NCI-H2196 (cell line): ENCODE results near the gene PML.
"Not testable (repeated sequence)": the region's sequence is repeated elsewhere in the genome, so short reads cannot be mapped to it uniquely, and the experiment has no call there.

ENCODE experiments used
- DNase-seq: peaks from one replicate; lab custom pipeline; 2025; ENCODE audit not compliant: unreplicated experiment; lab: John Stamatoyannopoulos, UW

Gene PML

DNA sequence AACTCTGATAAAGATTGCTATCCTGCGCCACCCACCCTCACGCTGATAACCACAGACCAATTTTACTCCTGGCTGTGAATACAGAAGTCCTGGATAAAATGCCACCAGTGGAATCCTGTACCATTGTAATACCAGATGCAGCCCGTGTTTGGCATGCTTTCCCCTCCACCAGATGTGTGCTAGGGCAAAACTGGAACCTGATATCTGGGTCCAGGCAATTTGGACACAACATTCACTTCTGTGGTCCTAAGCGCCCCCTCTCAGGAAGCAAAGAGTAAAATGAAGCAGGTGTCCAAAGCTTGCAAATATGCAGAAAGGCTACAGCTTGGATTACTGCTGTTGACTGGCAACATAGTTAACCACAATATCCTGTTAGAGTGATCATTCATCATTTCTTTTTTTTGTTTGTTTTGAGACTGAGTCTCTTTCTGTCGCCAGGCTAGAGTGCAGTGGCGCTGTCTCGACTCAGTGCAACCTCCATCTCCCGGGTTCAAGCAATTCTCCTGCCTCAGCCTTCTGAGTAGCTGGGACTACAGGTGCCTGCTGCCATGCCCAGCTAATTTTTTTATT, 35.4 kb upstream of the PML start:
- DNase-seq, result no peak

DNA sequence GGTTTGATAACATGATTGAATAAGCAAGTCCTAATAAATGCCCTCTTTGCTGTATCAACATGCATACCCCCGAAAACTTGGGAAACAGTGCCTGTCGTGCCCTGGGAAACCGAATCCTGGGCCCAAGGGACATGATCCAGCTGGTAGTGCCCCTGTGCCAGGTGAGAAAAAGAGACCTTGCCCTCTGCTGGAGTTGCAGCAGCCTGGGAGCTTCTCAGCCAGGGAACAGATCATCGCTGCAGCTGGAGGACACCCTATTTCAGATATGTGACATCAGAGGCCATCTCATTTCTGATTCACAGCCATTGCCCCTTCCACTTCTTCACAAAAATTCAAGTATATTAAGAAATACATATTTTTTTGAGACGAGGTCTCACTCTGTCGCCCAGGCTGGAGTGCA, 34.7 kb upstream of the PML start:
- DNase-seq, result no peak

DNA sequence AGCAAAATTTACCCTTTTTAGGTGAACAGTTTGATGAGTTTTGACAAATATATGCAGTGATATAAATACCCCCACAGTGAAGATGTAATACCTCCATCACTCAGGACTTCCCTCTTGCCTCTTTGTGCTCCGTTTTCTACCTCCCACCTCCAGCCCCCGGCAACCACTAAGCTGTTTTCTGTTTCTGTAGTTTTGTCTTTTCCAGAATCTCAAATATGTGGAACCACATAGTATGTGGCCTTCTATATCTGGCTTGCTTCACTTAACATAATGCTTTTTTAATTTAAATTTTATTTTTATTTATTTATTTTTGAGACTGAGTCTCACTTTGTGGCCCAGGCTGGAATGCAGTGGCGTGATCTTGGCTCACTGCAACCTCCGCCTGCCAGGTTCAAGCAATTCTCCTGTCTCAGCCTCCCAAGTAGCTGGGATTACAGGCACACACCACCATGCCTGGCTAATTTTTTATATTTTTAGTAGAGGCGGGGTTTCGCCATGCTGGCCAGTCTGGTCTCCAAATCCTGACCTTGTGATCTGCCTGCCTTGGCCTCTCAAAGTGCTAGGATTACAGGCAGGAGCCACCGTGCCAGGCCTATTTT, 33.9 kb upstream of the PML start:
- not testable (repeated sequence) for DNase-seq

DNA sequence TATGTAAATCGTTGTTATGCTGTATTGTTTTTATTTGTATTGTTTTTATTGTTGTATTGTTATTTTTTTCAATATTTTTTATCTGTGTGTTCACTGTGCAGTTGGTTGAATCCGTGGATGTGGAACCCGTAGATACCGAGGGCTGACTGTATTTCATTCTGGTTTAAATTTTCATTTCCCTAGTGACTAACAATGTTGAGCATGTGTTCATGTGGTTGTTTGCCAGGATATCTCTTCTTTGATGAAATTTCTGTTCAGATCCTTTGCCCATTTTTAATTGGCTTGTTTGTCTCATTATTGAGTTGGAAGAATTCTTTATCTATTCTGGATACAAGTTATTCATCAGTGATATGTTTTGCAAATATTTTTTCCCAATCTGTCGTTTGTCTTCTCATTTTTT, 32.1 kb upstream of the PML start:
- no peak for DNase-seq

DNA sequence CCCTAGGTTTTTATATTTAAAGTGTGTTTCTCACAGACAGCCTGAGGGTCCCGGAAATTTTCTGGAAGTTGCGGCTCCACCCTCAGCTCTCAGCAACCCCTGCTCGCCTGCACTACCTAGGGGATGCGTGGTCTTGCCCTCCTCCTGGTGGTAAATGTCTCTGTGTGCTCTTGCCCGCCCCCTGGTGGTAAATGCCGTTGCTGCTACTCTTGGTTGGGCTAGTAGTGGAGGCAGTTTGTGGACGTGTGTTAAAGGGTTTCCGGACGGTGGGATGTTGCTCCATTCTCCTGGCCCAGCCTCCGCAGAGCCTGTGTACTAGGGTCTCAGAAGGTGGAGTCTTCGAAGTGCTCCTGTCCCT, 29.8 kb upstream of the PML start:
- peak; percentile 39 for DNase-seq

DNA sequence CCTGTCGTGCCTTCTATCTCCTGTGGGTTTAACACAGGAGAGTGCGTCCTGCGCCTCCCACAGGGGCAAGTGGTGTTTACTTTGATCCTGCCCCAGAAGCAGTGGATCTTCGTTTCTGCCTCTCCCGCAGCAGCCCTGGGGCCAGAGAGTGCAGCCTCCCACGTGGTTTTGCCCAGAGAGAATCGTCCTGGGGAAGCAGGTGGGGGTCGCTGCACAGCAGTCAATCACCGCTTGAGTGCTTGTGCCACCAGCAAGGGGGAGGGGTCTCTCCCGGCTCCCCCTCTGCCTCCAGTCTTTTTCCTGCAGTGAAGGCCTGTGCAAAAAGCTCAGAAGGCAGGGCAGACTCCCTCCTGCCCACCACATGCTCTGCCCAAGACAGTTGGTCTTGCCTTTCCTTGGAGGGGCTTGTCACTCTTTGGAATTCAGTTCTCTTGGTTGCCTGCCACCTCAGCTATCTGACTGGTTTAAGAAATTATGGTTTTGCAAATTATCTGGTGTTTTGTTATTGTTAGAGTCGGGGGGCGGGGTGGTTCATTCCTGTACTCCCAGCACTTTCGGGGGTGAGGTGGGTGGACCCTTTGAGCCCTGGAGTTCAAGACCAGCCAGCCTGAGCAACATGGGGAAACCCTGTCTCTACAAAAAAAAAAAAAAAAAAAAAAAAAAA, 29.3 kb upstream of the PML start:
- DNase-seq, result no peak

DNA sequence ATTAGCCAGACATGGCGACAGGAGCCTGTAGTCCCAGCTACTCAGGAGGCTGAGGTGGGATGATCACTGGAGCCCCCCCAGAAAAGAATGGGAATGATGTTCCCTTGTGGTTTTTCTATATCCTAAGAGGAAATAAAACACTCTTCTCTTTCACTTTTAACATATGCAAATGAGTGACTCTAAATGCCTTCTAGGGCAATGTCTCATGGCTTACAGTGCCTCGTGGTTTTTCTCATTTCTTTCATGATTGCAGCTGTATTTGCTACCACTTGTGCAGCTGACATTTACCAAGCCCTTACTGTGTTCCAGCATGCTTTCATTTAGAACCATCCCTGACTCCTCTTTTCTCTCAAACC, 28.8 kb upstream of the PML start:
- DNase-seq, result no peak

DNA sequence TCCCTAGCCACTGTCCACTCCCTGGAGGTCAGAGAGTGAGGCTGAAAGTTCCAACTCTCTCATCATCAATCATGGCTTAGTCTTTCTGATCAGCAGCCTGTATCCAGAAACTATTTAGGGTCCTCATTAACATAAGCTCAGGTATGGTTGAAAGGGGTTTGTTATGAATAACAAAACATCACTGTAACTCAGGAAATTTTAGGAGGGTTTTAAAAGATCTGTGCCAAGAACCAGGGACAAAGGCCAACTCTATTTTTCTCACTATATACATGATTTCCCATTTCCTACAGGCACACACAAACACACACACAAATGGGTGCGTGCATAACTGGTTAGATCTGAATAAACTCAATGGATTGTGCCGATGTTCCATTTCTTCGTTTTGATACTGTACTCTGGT, 26.1 kb upstream of the PML start:
- no peak for DNase-seq

DNA sequence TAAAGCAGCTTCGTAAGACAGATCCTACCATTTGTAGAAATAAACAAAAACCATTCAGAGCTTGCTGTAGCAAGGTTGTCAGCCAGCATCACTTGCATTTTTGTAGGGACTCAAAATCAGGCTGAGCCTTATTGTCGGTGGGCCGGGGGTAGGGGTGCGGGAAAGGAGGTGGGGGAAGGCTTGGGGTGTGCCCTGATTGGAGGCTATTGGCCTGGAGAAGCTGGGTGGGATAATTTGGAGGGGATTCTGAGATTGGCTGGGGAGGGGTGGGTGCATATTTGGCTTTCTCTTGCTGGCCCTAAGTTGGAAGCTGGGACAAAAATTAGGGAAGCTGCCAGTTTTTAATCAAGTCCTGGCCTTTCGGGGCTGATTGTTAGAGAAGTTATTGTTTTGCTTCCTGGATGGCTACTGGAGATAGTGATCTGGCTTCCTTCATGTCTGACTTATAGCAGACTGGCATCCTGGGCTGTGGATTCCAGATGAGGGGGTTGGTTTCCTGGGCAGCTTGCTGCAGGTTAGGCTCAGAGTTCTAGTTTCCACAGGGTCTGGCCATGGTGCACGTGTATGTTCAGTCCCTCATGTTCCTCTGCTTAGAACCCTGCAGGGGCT, 25.3 kb upstream of the PML start:
- DNase-seq, result no peak

DNA sequence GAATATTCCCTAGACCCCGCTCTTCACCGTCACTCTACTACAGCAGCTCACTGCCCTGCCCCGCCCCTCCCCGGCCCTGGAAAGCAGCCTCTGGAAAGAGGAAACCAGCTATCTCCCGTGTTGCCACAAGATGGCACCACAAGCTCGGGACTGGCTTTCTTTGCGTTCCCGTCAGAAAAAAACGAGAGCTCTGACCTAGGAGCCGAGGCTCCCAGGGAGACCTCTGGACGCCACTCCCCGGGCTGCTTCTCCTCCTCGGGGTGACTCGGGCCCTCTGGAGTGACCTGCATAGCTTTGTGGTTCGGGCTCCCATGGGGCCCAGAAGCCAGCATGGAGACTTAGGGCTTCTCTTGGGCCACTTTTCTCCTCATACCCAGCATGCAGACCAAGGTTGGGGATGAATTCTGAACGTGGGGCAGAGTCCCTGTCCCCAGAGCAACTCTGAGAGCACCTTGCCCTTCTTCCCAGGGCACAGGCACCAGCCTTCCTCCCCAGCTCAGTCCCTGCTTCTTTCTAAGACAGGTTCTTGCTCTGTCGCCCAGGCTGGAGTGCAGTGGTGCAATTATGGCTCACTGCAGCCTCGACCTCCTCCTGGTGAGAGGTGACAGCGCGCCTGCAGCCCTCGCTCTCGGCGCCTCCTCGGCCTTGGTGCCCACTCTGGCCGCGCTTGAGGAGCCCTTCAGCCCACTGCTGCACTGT, 21.4 kb upstream of the PML start:
- peak; percentile 69 for DNase-seq

DNA sequence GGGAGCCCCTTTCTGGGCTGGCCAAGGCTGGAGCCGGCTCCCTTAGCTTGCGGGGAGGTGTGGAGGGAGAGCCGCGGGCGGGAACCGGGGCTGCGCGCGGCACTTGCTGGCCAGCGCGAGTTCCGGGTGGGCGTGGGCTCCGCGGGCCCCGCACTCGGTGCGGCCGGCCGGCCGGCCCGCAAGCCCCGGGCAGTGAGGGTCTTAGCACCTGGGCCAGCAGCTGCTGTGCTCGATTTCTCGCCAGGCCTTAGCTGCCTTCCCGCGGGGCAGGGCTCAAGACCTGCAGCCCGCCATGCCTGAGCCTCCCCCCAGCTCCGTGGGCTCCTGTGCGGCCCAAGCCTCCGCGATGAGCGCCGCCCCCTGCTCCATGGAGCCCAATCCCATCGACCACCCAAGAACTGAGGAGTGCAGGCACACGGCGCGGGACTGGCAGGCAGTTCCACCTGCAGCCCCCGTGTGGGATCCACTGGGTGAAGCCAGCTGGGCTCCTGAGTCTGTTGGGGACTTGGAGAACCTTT, 20.8 kb upstream of the PML start:
- DNase-seq, result not testable (repeated sequence)

DNA sequence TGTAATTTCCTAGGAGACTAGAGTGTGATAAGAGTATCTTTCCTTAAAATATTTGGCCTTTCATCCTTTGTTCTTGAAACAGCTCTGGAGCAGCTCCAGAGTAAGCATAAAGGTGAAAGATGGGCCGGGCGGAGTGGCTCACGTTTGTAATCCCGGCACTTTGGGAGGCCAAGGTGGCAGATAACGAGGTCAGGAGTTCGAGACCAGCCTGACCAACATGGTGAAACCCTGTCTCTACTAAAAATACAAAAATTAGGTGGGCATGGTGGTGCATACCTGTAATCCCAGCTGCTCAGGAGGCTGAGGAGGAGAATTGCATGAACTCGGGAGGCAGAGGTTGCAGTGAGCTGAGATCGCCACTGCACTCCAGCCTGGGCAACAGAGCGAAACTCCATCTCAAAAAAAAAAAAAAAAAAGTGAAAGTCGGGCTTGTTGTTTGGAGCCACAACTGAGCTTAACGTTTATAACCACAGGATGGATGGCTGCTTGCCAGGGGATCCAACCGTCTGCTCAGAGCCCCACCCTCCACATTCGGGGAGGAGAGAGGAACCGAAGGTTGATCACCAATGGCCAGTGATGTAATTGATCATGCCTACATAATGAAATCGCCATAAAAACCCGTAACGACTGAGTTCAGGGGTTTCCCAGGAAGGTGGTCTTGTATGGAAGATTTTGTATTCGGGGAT, 18.9 kb upstream of the PML start:
- DNase-seq, result not testable (repeated sequence)

DNA sequence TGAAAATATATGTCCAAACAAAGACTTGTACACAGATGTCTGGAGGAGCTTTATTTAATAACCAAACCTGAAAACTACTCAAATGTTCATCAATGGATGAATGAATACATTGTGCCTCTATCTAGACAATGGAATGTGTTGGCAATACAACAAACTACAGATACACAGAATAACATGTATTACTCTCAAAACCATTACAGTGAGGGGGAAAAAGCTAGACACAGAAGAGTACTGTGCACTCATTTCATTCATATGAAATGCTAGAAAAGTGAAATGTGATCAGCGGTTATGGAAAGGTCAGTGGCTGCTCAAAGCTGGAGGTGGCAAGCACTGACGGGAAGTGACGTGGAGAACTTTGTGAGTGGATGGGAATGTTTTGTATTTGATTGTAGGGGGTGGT, 15.6 kb upstream of the PML start:
- DNase-seq, result no peak

DNA sequence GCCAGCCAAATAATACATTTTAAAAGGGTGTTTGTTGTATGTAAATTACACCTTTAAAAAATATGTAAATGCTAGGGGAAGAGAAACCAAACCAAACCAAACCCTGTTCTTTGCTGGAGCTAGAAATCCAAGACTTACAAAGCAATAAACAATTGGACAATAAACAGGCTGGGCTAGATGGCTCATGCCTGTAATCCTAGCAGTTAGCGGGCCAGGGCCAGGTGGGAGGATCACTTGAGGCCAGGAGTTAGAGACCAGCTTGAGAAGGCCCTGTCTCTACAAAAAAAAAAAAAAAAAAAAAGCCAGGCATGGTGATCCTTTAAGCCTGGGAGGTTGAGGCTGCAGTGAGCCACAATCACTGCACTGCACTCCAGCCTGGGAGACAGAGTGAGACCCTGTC, 14.9 kb upstream of the PML start:
- DNase-seq, result no peak

DNA sequence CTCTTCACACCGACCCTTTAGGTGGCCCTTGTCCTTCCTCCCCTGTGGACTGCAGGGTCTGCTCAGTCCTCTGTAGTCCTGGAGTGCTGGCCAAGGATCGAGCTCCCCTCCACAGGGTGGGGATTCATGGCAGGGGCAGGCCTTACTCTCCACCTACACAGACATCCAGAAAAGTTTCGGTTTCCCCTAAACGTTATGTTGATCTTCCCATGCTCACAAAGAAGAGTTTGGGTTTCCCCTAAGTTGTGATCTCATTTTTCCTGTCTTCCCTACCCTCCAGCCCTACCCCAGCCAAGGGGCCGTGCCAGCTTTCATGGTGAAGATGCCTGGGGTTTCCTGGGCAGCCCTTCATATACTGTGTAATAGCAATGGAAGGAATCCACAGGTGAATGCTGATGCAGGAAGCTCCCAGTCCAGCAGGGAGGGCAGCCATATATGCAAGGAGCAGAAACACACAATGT, 12.7 kb upstream of the PML start:
- no peak for DNase-seq

DNA sequence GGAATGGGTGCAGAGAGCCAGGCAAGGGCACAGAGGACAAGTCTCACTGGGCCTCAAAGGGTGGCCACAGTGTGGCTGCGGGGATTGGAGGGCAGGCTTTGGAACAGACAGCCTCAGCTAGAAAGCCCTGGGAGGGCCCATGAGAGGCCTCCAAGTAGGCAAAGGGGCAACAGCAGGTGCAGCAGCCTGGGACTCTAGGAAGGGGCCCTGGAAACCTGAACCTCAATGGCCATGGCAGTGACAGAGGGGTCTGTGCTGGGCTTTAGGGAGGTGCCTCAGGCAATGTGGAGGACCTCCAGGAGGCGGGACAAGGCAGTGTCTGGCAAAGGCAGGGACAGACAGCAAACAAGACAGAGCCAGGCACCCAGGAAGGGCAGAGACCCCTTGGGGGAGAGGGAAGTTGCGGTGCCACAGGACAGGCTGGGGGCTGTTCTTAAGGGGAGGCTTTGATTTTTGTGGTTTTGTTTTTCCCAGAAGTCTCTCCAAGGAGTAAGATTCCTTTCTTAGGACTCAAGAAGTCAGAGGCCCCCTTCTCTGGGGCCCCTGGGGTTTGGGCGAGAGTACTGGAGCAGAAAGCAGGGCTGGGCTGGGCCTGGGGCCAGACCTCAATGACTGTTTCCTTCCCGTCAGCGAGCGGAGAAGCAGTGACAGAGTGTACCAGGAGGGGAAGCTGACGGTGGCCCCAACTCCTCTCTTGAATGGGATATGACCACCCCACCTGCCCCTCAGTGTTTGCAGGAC, 12.1 kb upstream of the PML start:
- no peak for DNase-seq

DNA sequence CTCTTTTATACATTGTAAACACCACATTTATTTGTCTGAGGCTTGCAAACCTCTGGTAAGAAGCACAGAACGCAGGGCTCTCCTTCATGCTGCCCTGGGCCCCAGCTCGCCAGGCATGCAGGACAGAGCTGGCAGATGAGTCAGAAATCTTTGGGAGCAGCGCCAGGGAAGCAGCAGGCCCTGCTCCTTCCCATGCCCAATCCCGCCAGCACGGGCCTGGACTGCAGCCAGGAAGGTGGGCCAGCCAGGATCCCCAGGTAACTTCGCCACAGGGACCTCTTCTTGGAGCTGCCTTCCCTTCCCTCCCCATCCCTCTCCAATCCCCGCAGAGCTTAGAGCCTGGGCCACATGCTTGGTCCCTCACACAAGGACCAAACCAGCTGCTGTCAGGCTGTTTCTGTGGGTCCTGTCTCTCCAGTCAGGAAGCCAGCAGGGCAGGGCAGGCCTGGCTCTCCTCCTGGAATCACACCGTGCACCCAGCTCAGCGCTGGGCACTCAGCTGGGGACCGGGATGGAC, 11.2 kb upstream of the PML start:
- no peak for DNase-seq

DNA sequence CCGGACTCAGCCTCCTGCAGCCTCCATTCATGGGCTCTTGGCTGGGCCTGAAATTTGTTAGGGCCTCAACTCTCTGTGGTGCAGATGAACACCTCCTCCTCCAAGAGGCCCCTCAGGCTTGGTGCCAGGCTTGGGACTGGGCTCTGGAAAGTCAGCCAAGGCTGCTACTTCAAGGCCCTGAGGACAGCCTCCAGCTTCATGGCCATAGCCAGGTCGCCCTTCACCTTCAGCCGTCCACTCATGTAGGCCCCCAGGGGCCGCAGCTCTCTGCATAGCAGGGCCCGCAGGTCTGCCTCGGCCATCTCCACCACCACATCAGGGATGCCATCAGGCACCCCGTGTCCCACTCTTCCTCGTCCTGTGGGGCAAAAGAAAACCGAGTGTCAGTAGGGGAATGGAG, 10.7 kb upstream of the PML start:
- DNase-seq, result no peak

DNA sequence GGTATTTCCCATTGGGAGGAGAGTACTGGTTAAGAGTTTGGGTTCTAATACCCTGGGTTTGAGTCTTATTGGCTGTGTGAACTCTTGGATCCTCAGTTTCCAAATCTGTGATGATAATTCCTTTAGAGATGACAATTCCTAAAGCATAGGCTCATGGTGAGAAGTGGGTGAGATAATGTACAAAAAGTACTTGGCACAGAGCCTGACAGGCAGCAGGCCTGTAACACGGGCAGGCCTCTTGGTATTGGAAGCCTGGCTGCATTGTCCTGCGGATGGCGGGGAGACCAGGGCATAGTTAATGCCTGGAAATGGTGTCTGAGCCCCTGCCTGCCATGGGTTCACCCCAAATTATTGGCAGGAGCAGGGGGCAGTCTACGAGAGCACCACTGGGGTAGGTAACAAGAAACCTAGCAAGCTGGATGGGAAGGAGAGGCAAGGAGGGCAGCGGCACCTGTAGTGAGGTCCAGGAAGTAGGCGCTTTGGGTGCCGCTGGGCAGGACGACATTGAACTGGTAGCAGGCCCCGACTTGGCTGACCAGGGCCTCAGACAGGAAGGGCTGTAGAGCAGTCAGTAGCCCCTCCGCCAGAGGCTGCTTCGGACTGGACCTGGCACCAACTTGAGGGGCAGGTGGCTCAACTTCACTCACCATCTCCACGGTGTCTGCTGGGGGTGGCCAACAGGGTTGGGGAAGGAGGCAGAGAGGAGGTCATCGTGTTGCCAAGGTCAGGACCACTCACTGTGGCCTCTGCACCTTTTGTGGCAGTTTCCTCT, 10.1 kb upstream of the PML start:
- DNase-seq, result no peak
